ENCODE data around the gene KNDC1.
"Not testable (repeated sequence)": the region's sequence is repeated elsewhere in the genome, so short reads cannot be mapped to it uniquely, and the experiment has no call there.

DNA sequence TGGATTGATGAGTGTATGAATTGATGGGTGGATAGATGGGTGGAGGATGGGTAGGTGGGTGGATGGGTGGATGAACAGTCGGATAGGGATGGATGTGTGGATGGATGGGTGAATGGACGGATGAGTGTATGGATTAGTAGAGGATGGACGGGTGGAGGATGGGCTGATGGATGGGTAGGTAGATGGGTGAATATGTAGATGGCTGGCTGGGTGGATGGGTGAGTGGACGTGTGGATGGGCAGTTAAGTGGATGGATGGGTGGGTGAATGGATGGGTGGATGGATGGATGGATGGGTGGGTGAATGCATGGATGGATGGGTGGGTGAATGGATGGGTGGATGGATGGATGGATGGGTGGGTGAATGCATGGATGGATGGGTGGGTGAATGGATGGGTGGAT, 15.6 kb downstream of the KNDC1 start:
- not testable (repeated sequence) for TF ChIP-seq POLR2AphosphoS5 (IDR thresholded peaks at IDR 0.05; ENCODE audit: borderline replicate concordance, low read depth, low read length); EZH2 (IDR thresholded peaks at IDR 0.05); FOXP2 (optimal IDR thresholded peaks at IDR 0.05; ENCODE audit: control extremely low read depth, extremely low read length, insufficient read depth)

All from SK-N-MC (cell line).